GM12878 (cell line): ENCODE data around the gene EFCAB7. TPM values are rescaled to one million over a fixed set of nuclear protein-coding genes. Genes with fewer than 3 reads are reported as not detected.

ENCODE experiments used
- ATAC-seq: fragments of 200-7000 bp; cut with Tn5 transposase; 3 replicates; pipeline ENCODE4 v1.9.1; 2020; ENCODE audit warnings: mild to moderate bottlenecking, moderate library complexity
- BruUV-seq: library from RNA; stranded (reverse); fragments of 400-500 nt; replicated peaks from 2 replicates; lab custom pipeline; 2021; lab: Mats Ljungman, UMichigan
- CTCF ChIA-PET: fragments of 300-600 bp; sonication (Branson Sonifier 250); formaldehyde crosslinking; extraction: SDS; loops from one replicate; lab custom pipeline; 2021; ENCODE audit warnings: inconsistent platforms; lab: Yijun Ruan, JAX
- POLR2A ChIA-PET: fragments of 350-600 bp; formaldehyde crosslinking; extraction: SDS; loops from one replicate; lab custom pipeline; 2021; ENCODE audit warnings: inconsistent platforms; lab: Charles Lee
- RAD21 ChIA-PET: fragments of 300-600 bp; sonication (Branson Sonifier 250); formaldehyde crosslinking; loops from one replicate; lab custom pipeline; 2023; ENCODE audit warnings: antibody characterized with exemption; ENCODE audit not compliant: unreplicated experiment; lab: Charles Lee
- SMC1A ChIA-PET: fragments of 300-600 bp; sonication (Branson Sonifier 250); formaldehyde crosslinking; loops from one replicate; lab custom pipeline; 2023; ENCODE audit not compliant: unreplicated experiment, uncharacterized antibody; lab: Charles Lee
- DNase-seq: peaks from one replicate; pipeline ENCODE4 v3.0.0-alpha.2; 2011; ENCODE audit warnings: low read depth, low spot score
- FAIRE-seq: peaks from 3 replicates; lab custom pipeline; 2011; peaks lifted over from hg19 to GRCh38; lab: Jason Lieb, UNC
- H2AFZ ChIP-seq: 2 replicates; pipeline ENCODE4 v1.6.0; 2011; ENCODE audit warnings: low read depth, low read length, control low read depth; ENCODE audit not compliant: control insufficient read depth
- H3K27ac ChIP-seq: 2 replicates; pipeline ENCODE4 v1.5.1; 2011; ENCODE audit warnings: control low read depth; ENCODE audit not compliant: control insufficient read depth, insufficient read depth
- H3K27me3 ChIP-seq, 2 experiments: replicated peaks in 1 of 2; 2 replicates each; pipeline versions ENCODE4 v1.6.0 to v1.6.1; 2011; ENCODE audit warnings: low read length in 1 of 2; ENCODE audit not compliant: control insufficient read depth in 2 of 2, insufficient read depth in 2 of 2
- H3K36me3 ChIP-seq, 2 experiments: 2 replicates each; pipeline ENCODE4 v1.5.1; 2011; ENCODE audit warnings: low read length in 1 of 2; ENCODE audit not compliant: control insufficient read depth in 2 of 2, insufficient read depth in 2 of 2
- H3K4me1 ChIP-seq: 2 replicates; pipeline ENCODE4 v1.6.1; 2011; ENCODE audit warnings: mild to moderate bottlenecking, low read length, moderate library complexity, mixed read lengths; ENCODE audit not compliant: control insufficient read depth, insufficient read depth
- H3K4me2 ChIP-seq: 2 replicates; pipeline ENCODE4 v1.6.0; 2011; ENCODE audit warnings: control low read depth; ENCODE audit not compliant: control insufficient read depth, insufficient read depth
- H3K4me3 ChIP-seq: fragments of 200-600 bp; sonication (generic); 2 replicates; pipeline ENCODE4 v1.5.1; 2016
- H3K79me2 ChIP-seq: 2 replicates; pipeline ENCODE4 v1.6.0; 2011; ENCODE audit warnings: low read length; ENCODE audit not compliant: control insufficient read depth, insufficient read depth
- H3K9ac ChIP-seq: 2 replicates; pipeline ENCODE4 v1.8.0; 2011; ENCODE audit warnings: low read length, control low read depth, mixed read lengths; ENCODE audit not compliant: control insufficient read depth, insufficient read depth
- H3K9me3 ChIP-seq: replicated peaks from 3 replicates; pipeline ENCODE4 v1.5.1; 2011; ENCODE audit warnings: mild to moderate bottlenecking, low read length; ENCODE audit not compliant: control insufficient read depth, insufficient read depth
- H4K20me1 ChIP-seq: 2 replicates; pipeline ENCODE4 v1.6.0; 2011; ENCODE audit not compliant: control insufficient read depth, insufficient read depth
- ESRRA ChIP-seq: IDR thresholded peaks from 2 replicates; pipeline ENCODE4 v1.6.1; 2012; ENCODE audit warnings: mild to moderate bottlenecking, low read length, improper control_type of control experiment
- KAT2A ChIP-seq: conservative IDR thresholded peaks from 2 replicates; pipeline ENCODE4 v1.6.1; 2011; ENCODE audit warnings: low read depth, low read length; ENCODE audit not compliant: control insufficient read depth
- NRF1 ChIP-seq: conservative IDR thresholded peaks from 2 replicates; pipeline ENCODE4 v1.6.1; 2011; ENCODE audit warnings: mild to moderate bottlenecking, low read depth, low read length, improper control_type of control experiment
- PAX5 ChIP-seq: IDR thresholded peaks from 2 replicates; pipeline ENCODE4 v1.6.1; 2011; ENCODE audit warnings: low read depth, low read length, borderline replicate concordance
- POLR2AphosphoS2 ChIP-seq: IDR thresholded peaks from 2 replicates; pipeline ENCODE4 v1.6.1; 2011; ENCODE audit warnings: low read depth, mild to moderate bottlenecking, low read length, improper control_type of control experiment, moderate library complexity
- RAD21 ChIP-seq: IDR thresholded peaks from 2 replicates; pipeline ENCODE4 v1.6.1; 2011; ENCODE audit warnings: mild to moderate bottlenecking, low read depth, low read length, moderate library complexity; ENCODE audit not compliant: insufficient read depth
- RUNX3 ChIP-seq: IDR thresholded peaks from 2 replicates; pipeline ENCODE4 v1.6.1; 2012; ENCODE audit warnings: low read length, inconsistent platforms
- SMAD5 ChIP-seq: IDR thresholded peaks from 2 replicates; pipeline ENCODE4 v1.6.1; 2016; ENCODE audit warnings: antibody characterized with exemption, low read depth
- SP1 ChIP-seq: IDR thresholded peaks from one replicate; pipeline ENCODE4 v1.6.1; 2011; ENCODE audit warnings: low read depth, low read length
- SUPT20H ChIP-seq: IDR thresholded peaks from 2 replicates; pipeline ENCODE4 v1.6.1; 2011; ENCODE audit warnings: low read depth, mild to moderate bottlenecking, low read length, moderate library complexity, borderline replicate concordance; ENCODE audit not compliant: control insufficient read depth
- TBL1XR1 ChIP-seq: IDR thresholded peaks from 2 replicates; pipeline ENCODE4 v1.6.1; 2012; ENCODE audit warnings: low read depth, low read length, improper control_type of control experiment
- TCF7 ChIP-seq: IDR thresholded peaks from 2 replicates; pipeline ENCODE4 v1.6.1; 2014; ENCODE audit warnings: antibody characterized with exemption, borderline replicate concordance
- ZNF24 ChIP-seq: fragments of 450-650 bp; IDR thresholded peaks from 2 replicates; pipeline ENCODE4 v1.6.1; 2017; ENCODE audit warnings: antibody characterized with exemption, mild to moderate bottlenecking
- WGBS: methylation state at CpG from one replicate; pipeline ENCODE4 v1.1.6; 2016; ENCODE audit warnings: low lambda C conversion rate; ENCODE audit not compliant: insufficient replicate concordance, insufficient coverage; ENCODE audit errors: missing lambda C conversion rate; 5-methylcytosine and 5-hydroxymethylcytosine counted together
- in situ Hi-C: fragments of 300-500 bp; cut with MboI; formaldehyde crosslinking; loops from 9 replicates; pipeline ENCODE4 v1.14.3; 2018; ENCODE audit warnings: mixed read lengths
- intact Hi-C: fragments of 100-400 bp; cut with micrococcal nuclease; formaldehyde crosslinking; loops from one replicate; pipeline ENCODE4 v1.14.2; 2022; ENCODE audit not compliant: unreplicated experiment
- polyA plus RNA-seq, 11 experiments: library from polyadenylated mRNA; depleted of rRNA in 4 of 11; unstranded in 6 of 11; stranded (reverse) in 5 of 11; fragments of >200 nt; fragmentation: Nextera tagmentation in 4 of 11; fragmentation: Illumina TruSeq in 1 of 11; extraction: Ambion mirVana in 4 of 11; extraction: Trizol in 1 of 11; gene quantifications; 1 replicate in 1 of 11; 2 replicates in 10 of 11; pipeline versions ENCODE4 v1.2.1 to v1.2.3, GENCODE V29; 2011 to 2016; ENCODE audit warnings: inconsistent platforms in 2 of 11, missing spikeins in 2 of 11, low read depth in 1 of 11
- total RNA-seq, 4 experiments: library from RNA; depleted of rRNA in 3 of 4; stranded (reverse); fragments of >200 nt in 3 of 4; fragmentation: Illumina TruSeq in 1 of 4; extraction: Trizol in 1 of 4; gene quantifications; 2 replicates each; pipeline versions ENCODE4 v1.2.1 to v1.2.3, GENCODE V29; 2013 to 2021
- TF ChIP-seq, protein P1 (sequence below): fragments of 450-650 bp; IDR thresholded peaks from 2 replicates; pipeline ENCODE4 v1.6.1; 2017; ENCODE audit warnings: antibody characterized with exemption, mild to moderate bottlenecking, moderate library complexity
- TF ChIP-seq, protein P2 (sequence below): IDR thresholded peaks from 2 replicates; pipeline ENCODE4 v1.6.1; 2012; ENCODE audit warnings: low read depth, low read length, improper control_type of control experiment
- TF ChIP-seq, protein P3 (sequence below): fragments of 450-650 bp; IDR thresholded peaks from 2 replicates; pipeline ENCODE4 v1.6.1; 2017; ENCODE audit warnings: mild to moderate bottlenecking, low read depth, inconsistent platforms; ENCODE audit not compliant: poor library complexity, severe bottlenecking
- TF ChIP-seq, protein P4 (sequence below): IDR thresholded peaks from 2 replicates; pipeline ENCODE4 v1.6.1; 2012; ENCODE audit warnings: low read length, inconsistent platforms
- TF ChIP-seq, protein P5 (sequence below): fragments of 150-350 bp; IDR thresholded peaks from 2 replicates; pipeline ENCODE4 v1.6.1; 2014; ENCODE audit warnings: mild to moderate bottlenecking, low read depth, low read length

Gene EFCAB7
- total and polyA plus RNA-seq, 10 of the 15 experiments (the other 5 are each of a cell fraction or from before 2014, with no cell fraction given) = 4.4 to 9.8 (median 5.7) TPM

DNA sequence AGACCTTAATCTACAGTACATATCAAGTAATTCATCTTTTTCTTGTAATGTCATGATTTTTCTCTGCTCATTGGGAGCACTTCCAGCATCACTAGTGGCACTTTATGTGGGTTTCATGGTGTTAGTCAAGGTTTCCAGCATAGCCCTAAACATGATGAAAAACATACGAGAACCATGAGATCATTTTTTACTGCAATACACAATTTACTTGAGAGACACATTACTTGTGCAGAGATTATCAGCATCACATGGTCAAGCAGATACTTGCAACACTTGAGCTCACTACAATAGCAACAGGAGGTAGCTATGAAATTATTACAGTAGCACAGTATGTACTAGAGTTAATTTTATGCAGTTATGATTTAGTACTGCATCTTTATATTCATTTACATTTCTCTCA lies 36.7 kb upstream of the EFCAB7 start:
- H3K36me3 ChIP-seq = no peaks in the 10 kb centered on the region
- no peaks in the 10 kb centered on the region for H3K27me3 ChIP-seq
- no peaks in the 10 kb centered on the region for H4K20me1 ChIP-seq
- H3K4me3 ChIP-seq = no peak overlapping the region
- 100% methylated on average over 1 of the region's 1 CpG for WGBS
- no TSS peak for BruUV-seq
- ATAC-seq (no peak), FAIRE-seq (no peak), DNase-seq (no peak)
- H3K4me2 ChIP-seq = no peak overlapping the region
- intact Hi-C loops = no loop called here
- H3K9me3 ChIP-seq = no peaks in the 10 kb centered on the region
- H3K79me2 ChIP-seq = no peaks in the 10 kb centered on the region
- ChIA-PET SMC1A (interaction anchor here (1.1 to 1.9 kb wide), 2 partner anchors 10 to 27 kb away, joined by 3 to 4 read pairs; no protein-coding TSS in a partner anchor), RAD21 (no interaction called here), POLR2A (no interaction called here), CTCF (interaction anchor here (1.5 kb wide), 1 partner anchor 644 kb away, joined by 3 read pairs; no protein-coding TSS in a partner anchor)
- H3K4me1 ChIP-seq = no peaks in the 10 kb centered on the region
- in situ Hi-C loops = no loop called here
- H3K27ac ChIP-seq = no peak overlapping the region
- no peak overlapping the region for H3K9ac ChIP-seq
- H2AFZ ChIP-seq = no peak overlapping the region
- TF ChIP-seq TCF7 (no peak), TBL1XR1 (no peak), POLR2AphosphoS2 (no peak), NRF1 (no peak), SUPT20H (no peak), RAD21 (no peak), RUNX3 (no peak), ESRRA (no peak), KAT2A (no peak), SMAD5 (no peak), SP1 (no peak), ZNF24 (no peak), PAX5 (no peak)
- TF ChIP-seq, protein P1, sequence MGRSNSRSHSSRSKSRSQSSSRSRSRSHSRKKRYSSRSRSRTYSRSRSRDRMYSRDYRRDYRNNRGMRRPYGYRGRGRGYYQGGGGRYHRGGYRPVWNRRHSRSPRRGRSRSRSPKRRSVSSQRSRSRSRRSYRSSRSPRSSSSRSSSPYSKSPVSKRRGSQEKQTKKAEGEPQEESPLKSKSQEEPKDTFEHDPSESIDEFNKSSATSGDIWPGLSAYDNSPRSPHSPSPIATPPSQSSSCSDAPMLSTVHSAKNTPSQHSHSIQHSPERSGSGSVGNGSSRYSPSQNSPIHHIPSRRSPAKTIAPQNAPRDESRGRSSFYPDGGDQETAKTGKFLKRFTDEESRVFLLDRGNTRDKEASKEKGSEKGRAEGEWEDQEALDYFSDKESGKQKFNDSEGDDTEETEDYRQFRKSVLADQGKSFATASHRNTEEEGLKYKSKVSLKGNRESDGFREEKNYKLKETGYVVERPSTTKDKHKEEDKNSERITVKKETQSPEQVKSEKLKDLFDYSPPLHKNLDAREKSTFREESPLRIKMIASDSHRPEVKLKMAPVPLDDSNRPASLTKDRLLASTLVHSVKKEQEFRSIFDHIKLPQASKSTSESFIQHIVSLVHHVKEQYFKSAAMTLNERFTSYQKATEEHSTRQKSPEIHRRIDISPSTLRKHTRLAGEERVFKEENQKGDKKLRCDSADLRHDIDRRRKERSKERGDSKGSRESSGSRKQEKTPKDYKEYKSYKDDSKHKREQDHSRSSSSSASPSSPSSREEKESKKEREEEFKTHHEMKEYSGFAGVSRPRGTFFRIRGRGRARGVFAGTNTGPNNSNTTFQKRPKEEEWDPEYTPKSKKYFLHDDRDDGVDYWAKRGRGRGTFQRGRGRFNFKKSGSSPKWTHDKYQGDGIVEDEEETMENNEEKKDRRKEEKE = no peak
- TF ChIP-seq, protein P2, sequence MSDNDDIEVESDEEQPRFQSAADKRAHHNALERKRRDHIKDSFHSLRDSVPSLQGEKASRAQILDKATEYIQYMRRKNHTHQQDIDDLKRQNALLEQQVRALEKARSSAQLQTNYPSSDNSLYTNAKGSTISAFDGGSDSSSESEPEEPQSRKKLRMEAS = no peak
- TF ChIP-seq, protein P3, sequence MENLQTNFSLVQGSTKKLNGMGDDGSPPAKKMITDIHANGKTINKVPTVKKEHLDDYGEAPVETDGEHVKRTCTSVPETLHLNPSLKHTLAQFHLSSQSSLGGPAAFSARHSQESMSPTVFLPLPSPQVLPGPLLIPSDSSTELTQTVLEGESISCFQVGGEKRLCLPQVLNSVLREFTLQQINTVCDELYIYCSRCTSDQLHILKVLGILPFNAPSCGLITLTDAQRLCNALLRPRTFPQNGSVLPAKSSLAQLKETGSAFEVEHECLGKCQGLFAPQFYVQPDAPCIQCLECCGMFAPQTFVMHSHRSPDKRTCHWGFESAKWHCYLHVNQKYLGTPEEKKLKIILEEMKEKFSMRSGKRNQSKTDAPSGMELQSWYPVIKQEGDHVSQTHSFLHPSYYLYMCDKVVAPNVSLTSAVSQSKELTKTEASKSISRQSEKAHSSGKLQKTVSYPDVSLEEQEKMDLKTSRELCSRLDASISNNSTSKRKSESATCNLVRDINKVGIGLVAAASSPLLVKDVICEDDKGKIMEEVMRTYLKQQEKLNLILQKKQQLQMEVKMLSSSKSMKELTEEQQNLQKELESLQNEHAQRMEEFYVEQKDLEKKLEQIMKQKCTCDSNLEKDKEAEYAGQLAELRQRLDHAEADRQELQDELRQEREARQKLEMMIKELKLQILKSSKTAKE = no peak
- TF ChIP-seq, protein P4, sequence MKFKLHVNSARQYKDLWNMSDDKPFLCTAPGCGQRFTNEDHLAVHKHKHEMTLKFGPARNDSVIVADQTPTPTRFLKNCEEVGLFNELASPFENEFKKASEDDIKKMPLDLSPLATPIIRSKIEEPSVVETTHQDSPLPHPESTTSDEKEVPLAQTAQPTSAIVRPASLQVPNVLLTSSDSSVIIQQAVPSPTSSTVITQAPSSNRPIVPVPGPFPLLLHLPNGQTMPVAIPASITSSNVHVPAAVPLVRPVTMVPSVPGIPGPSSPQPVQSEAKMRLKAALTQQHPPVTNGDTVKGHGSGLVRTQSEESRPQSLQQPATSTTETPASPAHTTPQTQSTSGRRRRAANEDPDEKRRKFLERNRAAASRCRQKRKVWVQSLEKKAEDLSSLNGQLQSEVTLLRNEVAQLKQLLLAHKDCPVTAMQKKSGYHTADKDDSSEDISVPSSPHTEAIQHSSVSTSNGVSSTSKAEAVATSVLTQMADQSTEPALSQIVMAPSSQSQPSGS = no peak
- TF ChIP-seq, protein P5, sequence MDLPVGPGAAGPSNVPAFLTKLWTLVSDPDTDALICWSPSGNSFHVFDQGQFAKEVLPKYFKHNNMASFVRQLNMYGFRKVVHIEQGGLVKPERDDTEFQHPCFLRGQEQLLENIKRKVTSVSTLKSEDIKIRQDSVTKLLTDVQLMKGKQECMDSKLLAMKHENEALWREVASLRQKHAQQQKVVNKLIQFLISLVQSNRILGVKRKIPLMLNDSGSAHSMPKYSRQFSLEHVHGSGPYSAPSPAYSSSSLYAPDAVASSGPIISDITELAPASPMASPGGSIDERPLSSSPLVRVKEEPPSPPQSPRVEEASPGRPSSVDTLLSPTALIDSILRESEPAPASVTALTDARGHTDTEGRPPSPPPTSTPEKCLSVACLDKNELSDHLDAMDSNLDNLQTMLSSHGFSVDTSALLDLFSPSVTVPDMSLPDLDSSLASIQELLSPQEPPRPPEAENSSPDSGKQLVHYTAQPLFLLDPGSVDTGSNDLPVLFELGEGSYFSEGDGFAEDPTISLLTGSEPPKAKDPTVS = no peak
